ENCODE measurements around the gene SCN1B. TPM values are rescaled to one million over a fixed set of nuclear protein-coding genes. Genes with fewer than 3 reads are reported as not detected.
A peak's percentile ranks its signal among the peaks of the same experiment; 100 is the strongest.
"Not testable (repeated sequence)": the region's sequence is repeated elsewhere in the genome, so short reads cannot be mapped to it uniquely, and the experiment has no call there.

SCN1B gene
- total RNA-seq, 1 donor from 2014 or later, result 1.1 TPM

GRCh38 chr19:35025969-35026368, 4.3 kb upstream of the SCN1B start:
- Mint-ChIP-seq H3K4me1 (ENCODE audit: unreplicated experiment) (no peaks in the 10 kb centered on the region), H3K4me3 (no peak overlapping the region), H3K9me3 (no peaks in the 10 kb centered on the region), H3K27me3 (peaks cover 17% of the 10 kb centered on the region), H3K36me3 (peaks cover 5% of the 10 kb centered on the region), H3K27ac (no peak overlapping the region)
- DNase-seq (ENCODE audit: extremely low spot score, unreplicated experiment), result no peak
- TF ChIP-seq, protein P1, sequence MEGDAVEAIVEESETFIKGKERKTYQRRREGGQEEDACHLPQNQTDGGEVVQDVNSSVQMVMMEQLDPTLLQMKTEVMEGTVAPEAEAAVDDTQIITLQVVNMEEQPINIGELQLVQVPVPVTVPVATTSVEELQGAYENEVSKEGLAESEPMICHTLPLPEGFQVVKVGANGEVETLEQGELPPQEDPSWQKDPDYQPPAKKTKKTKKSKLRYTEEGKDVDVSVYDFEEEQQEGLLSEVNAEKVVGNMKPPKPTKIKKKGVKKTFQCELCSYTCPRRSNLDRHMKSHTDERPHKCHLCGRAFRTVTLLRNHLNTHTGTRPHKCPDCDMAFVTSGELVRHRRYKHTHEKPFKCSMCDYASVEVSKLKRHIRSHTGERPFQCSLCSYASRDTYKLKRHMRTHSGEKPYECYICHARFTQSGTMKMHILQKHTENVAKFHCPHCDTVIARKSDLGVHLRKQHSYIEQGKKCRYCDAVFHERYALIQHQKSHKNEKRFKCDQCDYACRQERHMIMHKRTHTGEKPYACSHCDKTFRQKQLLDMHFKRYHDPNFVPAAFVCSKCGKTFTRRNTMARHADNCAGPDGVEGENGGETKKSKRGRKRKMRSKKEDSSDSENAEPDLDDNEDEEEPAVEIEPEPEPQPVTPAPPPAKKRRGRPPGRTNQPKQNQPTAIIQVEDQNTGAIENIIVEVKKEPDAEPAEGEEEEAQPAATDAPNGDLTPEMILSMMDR (conservative IDR thresholded peaks at IDR 0.05), result no peak

- H3K36me3 Mint-ChIP-seq, result peaks cover 4% of the 10 kb centered on the region
- peaks cover 22% of the 10 kb centered on the region for H3K27me3 Mint-ChIP-seq
- no peaks in the 10 kb centered on the region for H3K9me3 Mint-ChIP-seq
- DNase-seq (ENCODE audit: extremely low spot score, unreplicated experiment), result no peak
- peaks cover 4% of the 10 kb centered on the region for H3K4me1 Mint-ChIP-seq (ENCODE audit: unreplicated experiment)
- H3K4me3 Mint-ChIP-seq, result no peak overlapping the region
- H3K27ac Mint-ChIP-seq, result no peak overlapping the region
- TF ChIP-seq, protein P1 (conservative IDR thresholded peaks at IDR 0.05), result no peak
Observed at GRCh38 chr19:35026418-35026817, 3.9 kb upstream of the SCN1B start.

DNA sequence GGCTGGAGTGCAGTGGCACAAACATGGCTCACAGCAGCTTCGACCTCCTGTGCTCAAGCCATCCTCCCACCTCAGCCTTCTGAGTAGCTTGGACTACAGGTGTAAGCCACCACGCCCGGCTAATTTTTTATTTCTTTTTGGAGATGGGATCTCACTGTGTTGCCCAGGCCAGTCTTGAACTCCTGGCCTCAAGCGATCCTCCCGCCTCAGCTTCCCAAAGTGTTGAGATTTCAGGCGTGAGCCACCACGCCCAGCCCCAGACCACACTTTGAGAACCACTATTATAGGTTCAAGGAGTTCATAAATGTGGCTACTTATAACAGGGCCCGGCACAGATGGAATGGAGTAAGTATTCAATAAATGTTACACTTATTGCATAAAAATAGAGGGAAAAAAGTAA, 3.3 kb upstream of the SCN1B start:
- TF ChIP-seq, protein P1 (conservative IDR thresholded peaks at IDR 0.05), result no peak
- Mint-ChIP-seq H3K27me3 (peaks cover 28% of the 10 kb centered on the region), H3K4me3 (no peak overlapping the region), H3K4me1 (ENCODE audit: unreplicated experiment) (peaks cover 7% of the 10 kb centered on the region), H3K27ac (no peak overlapping the region), H3K9me3 (no peaks in the 10 kb centered on the region), H3K36me3 (peaks cover 4% of the 10 kb centered on the region)
- no peak for DNase-seq (ENCODE audit: extremely low spot score, unreplicated experiment)

GRCh38 chr19:35027851-35028599, 2.2 kb upstream of the SCN1B start:
- H3K27ac Mint-ChIP-seq, result no peak overlapping the region
- H3K4me3 Mint-ChIP-seq, result peak overlapping the region; percentile 49
- TF ChIP-seq, protein P1 (conservative IDR thresholded peaks at IDR 0.05), result no peak
- H3K36me3 Mint-ChIP-seq, result peaks cover 4% of the 10 kb centered on the region
- no peaks in the 10 kb centered on the region for H3K9me3 Mint-ChIP-seq
- peaks cover 7% of the 10 kb centered on the region for H3K4me1 Mint-ChIP-seq (ENCODE audit: unreplicated experiment)
- no peak for DNase-seq (ENCODE audit: extremely low spot score, unreplicated experiment)
- H3K27me3 Mint-ChIP-seq, result peaks cover 38% of the 10 kb centered on the region

DNA sequence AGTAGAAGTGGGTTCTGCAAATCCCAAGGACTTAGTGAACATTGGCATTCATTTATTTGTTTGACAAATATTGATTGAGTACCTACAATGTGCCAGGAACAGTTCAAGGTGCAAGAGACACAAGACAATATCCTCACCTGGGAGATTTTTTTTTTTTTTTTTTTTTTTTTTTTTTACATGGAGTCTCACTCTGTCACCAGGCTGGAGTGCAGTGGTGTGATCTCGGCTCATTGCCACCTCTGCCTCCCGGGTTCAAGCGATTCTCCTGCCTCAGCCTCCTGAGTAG, 1.7 kb upstream of the SCN1B start:
- H3K36me3 Mint-ChIP-seq; H3K4me3 Mint-ChIP-seq; H3K4me1 Mint-ChIP-seq (ENCODE audit: unreplicated experiment); H3K9me3 Mint-ChIP-seq; H3K27ac Mint-ChIP-seq; DNase-seq (ENCODE audit: extremely low spot score, unreplicated experiment): not testable (repeated sequence)
- H3K27me3 Mint-ChIP-seq, result peaks cover 43% of the 10 kb centered on the region

- not testable (repeated sequence) for H3K4me1 Mint-ChIP-seq (ENCODE audit: unreplicated experiment); H3K9me3 Mint-ChIP-seq; DNase-seq (ENCODE audit: extremely low spot score, unreplicated experiment); H3K36me3 Mint-ChIP-seq; H3K27ac Mint-ChIP-seq
- Mint-ChIP-seq H3K27me3 (peaks cover 45% of the 10 kb centered on the region), H3K4me3 (peak overlapping the region; percentile 44)
Observed at GRCh38 chr19:35029275-35029736, 964 bp upstream of the SCN1B start.

Measured in type B pancreatic cell (in vitro differentiated cells).